ENCODE results near the gene PAEP.

Gene PAEP

DNA sequence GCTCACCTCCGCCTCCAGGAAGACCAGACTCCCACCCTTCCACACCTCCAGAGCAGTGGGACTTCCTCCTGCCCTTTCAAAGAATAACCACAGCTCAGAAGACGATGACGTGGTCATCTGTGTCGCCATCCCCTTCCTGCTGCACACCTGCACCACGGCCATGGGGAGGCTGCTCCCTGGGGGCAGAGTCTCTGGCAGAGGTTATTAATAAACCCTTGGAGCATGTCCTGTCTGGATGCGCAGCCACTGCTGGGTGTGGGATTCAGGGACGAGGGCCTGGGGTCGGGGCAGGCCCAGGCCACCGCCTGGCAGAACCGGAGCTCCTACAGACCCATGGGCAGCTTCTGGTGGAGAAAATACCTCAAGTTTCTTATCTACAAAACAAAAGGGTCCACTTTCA, 5.0 kb downstream of the PAEP start:
- TF ChIP-seq SUZ12 (IDR thresholded peaks at IDR 0.05; ENCODE audit: extremely low read depth, insufficient read depth, insufficient read length) (no peak), YY1 (IDR thresholded peaks at IDR 0.05; ENCODE audit: insufficient read depth, insufficient read length) (no peak), ZNF274 (IDR thresholded peaks at IDR 0.05; ENCODE audit: low read depth, low read length) (no peak)
- no peak for DNase-seq (ENCODE audit: low read depth, low spot score)

DNA sequence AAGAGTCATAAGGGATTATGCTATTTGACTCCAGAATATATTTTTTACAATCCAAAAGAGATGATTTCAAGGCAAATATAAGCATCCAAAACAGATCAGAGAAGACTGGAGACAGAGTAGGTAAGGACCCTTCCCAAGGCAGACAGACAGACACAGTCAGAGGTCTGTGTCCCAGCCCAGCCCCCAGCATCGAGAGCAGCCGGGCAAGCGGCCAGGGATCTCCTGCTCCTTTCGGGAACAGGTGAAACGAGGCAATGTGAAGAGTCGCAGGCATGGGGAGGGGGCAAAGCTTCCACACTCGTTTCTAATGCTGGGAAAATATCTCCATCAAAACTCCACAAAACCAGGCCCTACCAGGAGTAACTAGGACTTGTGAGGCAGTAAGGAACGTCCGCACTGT, 5.8 kb downstream of the PAEP start:
- Histone ChIP-seq H3K9ac (ENCODE audit: insufficient read length, low read depth) (no peak overlapping the region), H3K4me3 (ENCODE audit: insufficient read length, low read depth) (no peak overlapping the region), H3K4me1 (ENCODE audit: insufficient read depth, insufficient read length) (peaks cover 10% of the 10 kb centered on the region), H3K9me3 (ENCODE audit: insufficient read depth, low read length) (peaks cover 12% of the 10 kb centered on the region), H3K36me3 (ENCODE audit: insufficient read depth, insufficient read length, low read length) (no peaks in the 10 kb centered on the region), H3K27me3 (ENCODE audit: insufficient read depth, insufficient read length) (no peaks in the 10 kb centered on the region)
- no peak for DNase-seq (ENCODE audit: low read depth, low spot score)
- TF ChIP-seq ZNF274 (IDR thresholded peaks at IDR 0.05; ENCODE audit: low read depth, low read length): no peak
- TF ChIP-seq YY1 (IDR thresholded peaks at IDR 0.05; ENCODE audit: insufficient read depth, insufficient read length): no peak
- no peak for TF ChIP-seq SUZ12 (IDR thresholded peaks at IDR 0.05; ENCODE audit: extremely low read depth, insufficient read depth, insufficient read length)

More for the DNA sequence above, 5.0 kb downstream of the PAEP start:
- Histone ChIP-seq H3K36me3 (ENCODE audit: insufficient read depth, insufficient read length, low read length) (no peaks in the 10 kb centered on the region), H3K27me3 (ENCODE audit: insufficient read depth, insufficient read length) (no peaks in the 10 kb centered on the region), H3K9me3 (ENCODE audit: insufficient read depth, low read length) (peaks cover 12% of the 10 kb centered on the region), H3K9ac (ENCODE audit: insufficient read length, low read depth) (no peak overlapping the region), H3K4me1 (ENCODE audit: insufficient read depth, insufficient read length) (peaks cover 10% of the 10 kb centered on the region), H3K4me3 (ENCODE audit: insufficient read length, low read depth) (no peak overlapping the region)

DNA sequence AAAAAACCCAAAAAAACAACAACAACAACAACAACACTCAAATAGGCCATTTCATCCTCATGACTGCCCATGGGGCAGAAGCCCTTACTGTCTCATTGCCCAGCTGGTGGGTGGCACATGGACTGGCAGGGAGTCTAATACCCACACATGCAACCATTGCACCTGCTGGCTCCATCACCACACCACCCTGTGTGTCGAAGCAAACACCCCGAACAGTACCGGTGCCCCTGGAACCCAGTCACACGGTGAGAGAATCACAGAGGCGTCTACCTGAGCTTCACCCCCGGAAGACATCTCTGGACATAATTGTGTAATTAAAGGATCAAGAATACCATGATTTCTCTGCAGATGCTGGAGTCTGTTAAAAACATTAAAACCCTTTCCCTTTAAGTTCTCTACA, 6.5 kb downstream of the PAEP start:
- peaks cover 10% of the 10 kb centered on the region for H3K4me1 ChIP-seq (ENCODE audit: insufficient read depth, insufficient read length)
- H3K4me3 ChIP-seq (ENCODE audit: insufficient read length, low read depth): no peak overlapping the region
- peaks cover 12% of the 10 kb centered on the region for H3K9me3 ChIP-seq (ENCODE audit: insufficient read depth, low read length)
- H3K27me3 ChIP-seq (ENCODE audit: insufficient read depth, insufficient read length): no peaks in the 10 kb centered on the region
- no peaks in the 10 kb centered on the region for H3K36me3 ChIP-seq (ENCODE audit: insufficient read depth, insufficient read length, low read length)
- TF ChIP-seq YY1 (IDR thresholded peaks at IDR 0.05; ENCODE audit: insufficient read depth, insufficient read length): no peak
- no peak for TF ChIP-seq SUZ12 (IDR thresholded peaks at IDR 0.05; ENCODE audit: extremely low read depth, insufficient read depth, insufficient read length)
- TF ChIP-seq ZNF274 (IDR thresholded peaks at IDR 0.05; ENCODE audit: low read depth, low read length): no peak
- no peak overlapping the region for H3K9ac ChIP-seq (ENCODE audit: insufficient read length, low read depth)
- no peak for DNase-seq (ENCODE audit: low read depth, low spot score)

DNA sequence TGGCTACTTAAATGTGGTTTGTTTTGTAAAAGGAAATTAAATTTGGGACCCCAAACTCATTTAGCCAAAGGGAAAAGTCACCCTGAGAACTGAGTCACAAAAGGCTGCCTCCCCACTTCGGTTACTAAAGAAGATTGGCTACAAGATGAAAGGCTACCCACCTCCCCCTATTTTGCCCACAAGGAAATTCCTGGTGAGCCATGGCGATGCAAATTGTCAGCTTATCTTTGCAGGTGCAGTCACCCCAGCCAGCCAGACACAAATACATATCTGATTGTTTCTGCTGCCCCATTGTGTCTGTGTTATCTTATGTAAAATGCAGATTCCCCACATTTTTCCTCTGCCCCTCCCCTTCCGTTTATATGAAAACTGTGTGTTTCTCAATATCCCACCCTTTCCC, 8.9 kb downstream of the PAEP start:
- Histone ChIP-seq H3K9ac (ENCODE audit: insufficient read length, low read depth) (no peak overlapping the region), H3K27me3 (ENCODE audit: insufficient read depth, insufficient read length) (peaks cover 3% of the 10 kb centered on the region), H3K36me3 (ENCODE audit: insufficient read depth, insufficient read length, low read length) (no peaks in the 10 kb centered on the region), H3K9me3 (ENCODE audit: insufficient read depth, low read length) (peaks cover 12% of the 10 kb centered on the region), H3K4me3 (ENCODE audit: insufficient read length, low read depth) (no peak overlapping the region), H3K4me1 (ENCODE audit: insufficient read depth, insufficient read length) (peaks cover 3% of the 10 kb centered on the region)
- no peak for TF ChIP-seq YY1 (IDR thresholded peaks at IDR 0.05; ENCODE audit: insufficient read depth, insufficient read length)
- no peak for TF ChIP-seq SUZ12 (IDR thresholded peaks at IDR 0.05; ENCODE audit: extremely low read depth, insufficient read depth, insufficient read length)
- no peak for TF ChIP-seq ZNF274 (IDR thresholded peaks at IDR 0.05; ENCODE audit: low read depth, low read length)
- no peak for DNase-seq (ENCODE audit: low read depth, low spot score)

DNA sequence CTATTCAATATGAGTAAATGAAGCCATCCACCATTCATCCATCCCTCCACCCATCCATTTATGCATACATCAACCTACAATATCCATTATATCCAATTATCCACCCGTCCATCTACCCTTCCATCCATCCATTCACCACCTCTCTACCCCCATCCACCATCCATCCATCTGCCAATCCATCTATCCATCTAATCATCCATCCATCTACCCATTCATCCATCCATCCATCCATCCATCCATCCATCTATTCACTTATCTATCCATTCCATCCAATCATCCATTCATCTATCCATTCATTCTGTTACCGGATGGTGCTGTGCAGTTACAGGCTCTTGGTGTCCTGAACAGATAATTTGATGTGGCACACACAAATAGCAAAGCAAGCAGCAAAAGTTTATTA, 10.7 kb downstream of the PAEP start:
- no peak for DNase-seq (ENCODE audit: low read depth, low spot score)
- no peak overlapping the region for H3K9ac ChIP-seq (ENCODE audit: insufficient read length, low read depth)
- peaks cover 12% of the 10 kb centered on the region for H3K9me3 ChIP-seq (ENCODE audit: insufficient read depth, low read length)
- no peak for TF ChIP-seq ZNF274 (IDR thresholded peaks at IDR 0.05; ENCODE audit: low read depth, low read length)
- no peak for TF ChIP-seq YY1 (IDR thresholded peaks at IDR 0.05; ENCODE audit: insufficient read depth, insufficient read length)
- TF ChIP-seq SUZ12 (IDR thresholded peaks at IDR 0.05; ENCODE audit: extremely low read depth, insufficient read depth, insufficient read length): no peak
- H3K36me3 ChIP-seq (ENCODE audit: insufficient read depth, insufficient read length, low read length): no peaks in the 10 kb centered on the region
- H3K27me3 ChIP-seq (ENCODE audit: insufficient read depth, insufficient read length): peaks cover 3% of the 10 kb centered on the region
- H3K4me3 ChIP-seq (ENCODE audit: insufficient read length, low read depth): no peak overlapping the region
- H3K4me1 ChIP-seq (ENCODE audit: insufficient read depth, insufficient read length): no peaks in the 10 kb centered on the region

DNA sequence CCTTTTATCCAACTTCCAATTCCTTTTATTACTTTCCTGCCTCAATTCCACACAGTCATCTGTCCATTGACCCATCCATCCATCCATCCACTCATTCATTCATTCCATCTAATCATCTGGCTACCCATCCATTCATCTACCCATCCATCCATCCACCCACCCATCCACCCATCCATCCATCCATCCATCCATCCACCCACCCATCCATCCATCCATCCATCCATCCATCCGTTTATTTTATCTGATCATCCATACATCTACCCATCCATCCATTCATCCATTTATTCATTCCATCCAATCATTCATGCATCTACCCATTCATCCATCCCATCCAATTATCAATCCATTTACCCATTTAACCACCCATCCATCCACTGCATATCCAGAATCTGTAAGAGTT, 11.6 kb downstream of the PAEP start:
- Histone ChIP-seq H3K9me3 (ENCODE audit: insufficient read depth, low read length) (peaks cover 12% of the 10 kb centered on the region), H3K36me3 (ENCODE audit: insufficient read depth, insufficient read length, low read length) (no peaks in the 10 kb centered on the region), H3K4me1 (ENCODE audit: insufficient read depth, insufficient read length) (no peaks in the 10 kb centered on the region), H3K9ac (ENCODE audit: insufficient read length, low read depth) (no peak overlapping the region), H3K27me3 (ENCODE audit: insufficient read depth, insufficient read length) (peaks cover 3% of the 10 kb centered on the region), H3K4me3 (ENCODE audit: insufficient read length, low read depth) (no peak overlapping the region)
- no peak for DNase-seq (ENCODE audit: low read depth, low spot score)
- TF ChIP-seq SUZ12 (IDR thresholded peaks at IDR 0.05; ENCODE audit: extremely low read depth, insufficient read depth, insufficient read length) (no peak), YY1 (IDR thresholded peaks at IDR 0.05; ENCODE audit: insufficient read depth, insufficient read length) (no peak), ZNF274 (IDR thresholded peaks at IDR 0.05; ENCODE audit: low read depth, low read length) (no peak)

DNA sequence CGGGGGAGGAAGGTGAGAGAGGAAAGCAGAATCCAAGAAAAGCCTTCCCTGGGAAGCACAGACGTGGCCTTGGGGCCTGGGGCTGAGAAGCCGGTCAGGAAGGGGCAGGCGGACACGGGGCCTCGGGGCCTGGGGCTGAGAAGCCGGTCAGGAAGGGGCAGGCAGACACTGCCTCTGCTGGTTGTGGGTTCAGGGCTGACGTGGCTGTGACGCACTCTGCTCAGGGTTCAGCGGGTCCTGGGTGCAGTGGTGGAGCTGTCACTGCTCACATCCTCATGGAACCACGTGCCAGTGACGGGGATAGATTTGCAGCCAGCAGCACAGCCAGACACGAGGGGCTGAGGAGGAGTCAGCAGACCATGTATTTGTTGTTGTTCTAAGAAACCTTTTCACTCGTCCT, 12.8 kb downstream of the PAEP start:
- DNase-seq (ENCODE audit: low read depth, low spot score): no peak
- Histone ChIP-seq H3K9ac (ENCODE audit: insufficient read length, low read depth) (no peak overlapping the region), H3K27me3 (ENCODE audit: insufficient read depth, insufficient read length) (peaks cover 3% of the 10 kb centered on the region), H3K4me3 (ENCODE audit: insufficient read length, low read depth) (no peak overlapping the region), H3K4me1 (ENCODE audit: insufficient read depth, insufficient read length) (no peaks in the 10 kb centered on the region), H3K36me3 (ENCODE audit: insufficient read depth, insufficient read length, low read length) (no peaks in the 10 kb centered on the region), H3K9me3 (ENCODE audit: insufficient read depth, low read length) (peaks cover 5% of the 10 kb centered on the region; the same call in 1 of the 2 replicates)
- no peak for TF ChIP-seq SUZ12 (IDR thresholded peaks at IDR 0.05; ENCODE audit: extremely low read depth, insufficient read depth, insufficient read length)

DNA sequence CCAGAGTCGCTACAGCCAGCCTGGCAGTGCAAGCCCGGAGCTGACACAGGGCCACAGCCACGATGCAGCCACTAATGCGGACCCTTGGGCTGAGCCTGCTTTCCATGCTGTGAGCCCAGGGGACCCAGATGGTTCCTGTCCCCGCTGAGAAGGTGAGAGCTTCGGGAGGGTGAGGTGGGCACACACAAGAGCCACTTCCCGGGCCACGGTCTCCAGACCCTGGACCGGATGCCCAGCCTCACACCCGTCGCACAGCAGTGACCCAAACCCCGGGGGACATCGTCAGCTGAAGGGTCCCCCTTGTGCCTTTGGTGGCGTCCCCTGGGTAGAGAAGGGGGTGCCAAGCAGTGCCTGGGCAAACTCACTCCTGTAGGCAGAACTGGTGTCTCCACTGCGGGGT, 13.4 kb downstream of the PAEP start:
- TF ChIP-seq SUZ12 (IDR thresholded peaks at IDR 0.05; ENCODE audit: extremely low read depth, insufficient read depth, insufficient read length) (no peak), YY1 (IDR thresholded peaks at IDR 0.05; ENCODE audit: insufficient read depth, insufficient read length) (no peak), ZNF274 (IDR thresholded peaks at IDR 0.05; ENCODE audit: low read depth, low read length) (no peak)
- H3K27me3 ChIP-seq (ENCODE audit: insufficient read depth, insufficient read length): peaks cover 5% of the 10 kb centered on the region
- no peak for DNase-seq (ENCODE audit: low read depth, low spot score)
- H3K36me3 ChIP-seq (ENCODE audit: insufficient read depth, insufficient read length, low read length): no peaks in the 10 kb centered on the region
- H3K9me3 ChIP-seq (ENCODE audit: insufficient read depth, low read length): no peaks in the 10 kb centered on the region; the same call in 1 of the 2 replicates
- no peak overlapping the region for H3K9ac ChIP-seq (ENCODE audit: insufficient read length, low read depth)
- H3K4me1 ChIP-seq (ENCODE audit: insufficient read depth, insufficient read length): no peaks in the 10 kb centered on the region
- H3K4me3 ChIP-seq (ENCODE audit: insufficient read length, low read depth): no peak overlapping the region
